OCI-M2 (cell line): Measurements from ENCODE around the gene MVB12A.

Source experiments
- DNase-seq: peaks from one replicate; lab custom pipeline; 2025; ENCODE audit not compliant: unreplicated experiment; lab: John Stamatoyannopoulos, UW

Gene MVB12A

DNA sequence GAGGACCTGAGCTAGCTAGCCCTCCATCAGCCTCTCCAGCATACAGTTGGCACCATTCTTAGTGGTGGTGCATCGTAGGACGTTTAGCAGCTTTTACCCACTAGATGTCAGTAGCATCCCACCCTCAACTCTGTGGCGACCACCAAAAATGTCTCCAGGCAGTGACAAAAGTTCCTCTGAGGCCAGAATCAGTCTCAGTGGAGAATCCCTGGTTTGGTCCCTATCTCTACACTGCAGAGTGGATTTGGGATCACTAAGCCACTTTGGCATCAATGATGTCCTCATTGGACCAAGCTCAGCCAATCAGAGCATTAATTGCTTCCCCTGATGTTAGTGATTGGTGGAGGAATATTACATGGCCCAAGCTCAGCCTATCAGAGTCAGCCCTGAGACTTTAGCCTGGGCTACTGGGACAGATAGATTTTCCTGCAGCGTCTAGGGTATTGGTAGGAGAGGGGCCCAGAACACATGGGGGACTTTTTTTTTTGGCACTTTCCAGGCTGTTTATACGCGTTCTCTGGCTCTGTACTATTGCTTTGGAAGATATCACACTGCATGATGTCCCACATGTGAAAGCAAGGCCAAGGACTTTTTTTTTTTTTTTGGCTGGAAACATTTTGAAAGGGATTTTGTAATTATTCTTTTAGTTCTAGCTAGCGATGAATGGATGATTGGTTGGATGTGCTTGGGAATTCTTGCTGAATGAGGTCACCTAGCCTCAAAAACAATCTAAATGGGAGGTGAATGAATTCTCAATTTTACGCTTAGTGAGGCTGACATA is 21.6 kb downstream of the MVB12A start:
- DNase-seq = no peak

DNA sequence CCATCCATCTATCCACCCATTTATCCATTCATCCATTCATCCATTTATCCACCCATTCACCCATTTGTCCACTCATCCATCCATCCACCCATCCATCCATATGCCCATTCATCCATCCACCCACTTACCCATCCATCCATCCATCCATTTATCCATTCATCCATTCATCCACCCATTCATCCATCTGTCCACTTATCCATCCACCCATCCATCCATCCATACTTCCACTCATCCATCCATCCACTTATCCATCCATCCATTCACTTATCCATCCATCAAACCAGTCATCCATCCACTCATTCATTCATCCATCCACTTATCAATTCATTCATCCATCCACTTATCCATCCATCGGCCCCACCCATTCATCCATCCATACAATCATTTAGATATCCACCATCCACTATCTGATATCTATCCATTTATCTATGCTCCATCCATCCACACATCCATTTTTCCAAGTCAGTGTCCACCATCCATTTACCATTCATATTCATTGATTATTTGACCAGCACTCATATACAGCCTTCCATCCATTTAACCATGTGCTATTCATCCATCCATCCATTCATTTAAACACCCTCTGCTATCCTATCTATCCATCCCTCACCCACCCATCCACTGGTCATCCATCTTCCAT is 25.8 kb downstream of the MVB12A start:
- no peak for DNase-seq

DNA sequence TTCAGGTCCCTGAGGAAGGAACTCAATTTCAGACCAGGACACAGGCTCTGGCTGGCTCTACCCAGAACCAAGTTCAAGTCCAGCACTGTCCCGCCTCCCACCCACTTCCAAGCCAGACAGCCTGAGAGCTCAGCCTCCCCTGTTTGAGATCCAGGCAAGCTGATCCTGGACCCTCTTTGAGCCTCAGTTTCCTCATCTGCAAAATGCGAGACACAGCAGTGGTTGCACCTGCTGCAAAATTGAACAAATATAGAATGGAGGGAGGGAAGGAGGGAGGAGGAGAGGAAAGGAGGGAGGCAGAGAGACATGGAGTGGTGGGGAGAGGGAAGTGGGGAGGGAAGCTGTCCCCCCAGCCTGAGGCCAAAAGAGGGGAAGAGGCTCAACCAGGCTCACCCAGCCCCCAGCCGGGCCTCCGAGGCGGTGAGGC is 27.9 kb downstream of the MVB12A start:
- no peak for DNase-seq

DNA sequence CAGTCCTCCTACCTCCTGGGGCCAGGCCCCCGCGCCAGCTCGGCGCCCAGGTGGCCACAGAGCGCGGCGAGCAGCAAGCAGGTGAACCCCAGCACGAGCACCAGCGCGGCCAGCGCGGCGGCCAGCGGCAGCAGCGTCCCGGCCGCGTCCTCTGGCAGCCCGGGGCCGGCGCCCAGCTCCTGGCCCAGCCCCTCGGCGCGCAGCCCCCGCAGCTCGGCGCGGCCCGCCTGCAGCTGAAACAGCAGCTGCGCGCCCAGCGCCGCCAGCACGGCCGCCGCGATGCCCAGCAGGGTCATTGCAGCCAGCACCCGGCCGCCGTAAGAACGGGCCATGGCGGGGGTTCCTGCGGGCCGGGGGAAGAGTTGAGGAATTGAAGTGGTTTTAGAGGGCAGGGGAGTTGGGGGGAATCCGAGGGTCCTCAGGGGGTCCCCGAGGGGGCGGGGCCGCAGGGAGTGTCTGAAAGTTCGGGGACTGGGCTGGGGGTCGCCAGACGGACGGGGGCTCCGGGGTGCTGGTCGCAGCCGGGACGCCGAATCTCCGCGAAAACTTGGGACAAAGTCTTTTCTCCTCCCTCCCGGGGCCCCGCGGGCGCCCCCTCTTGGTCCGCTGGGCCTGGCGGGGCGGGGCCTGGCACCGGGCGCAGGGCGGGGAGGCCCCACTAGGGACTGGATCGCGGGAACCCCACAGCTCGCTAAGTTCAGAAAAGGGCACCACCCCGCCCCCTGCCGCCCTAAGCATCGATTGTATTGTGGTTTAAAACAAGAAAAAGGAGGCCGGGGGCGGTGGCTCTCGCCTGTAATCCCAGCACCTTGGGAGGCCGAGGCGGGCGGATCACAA is 28.5 kb downstream of the MVB12A start, which contains the start of gene TMEM221:
TMEM221 (minus strand) TSS at position 538 of the 837 bp plus-strand sequence; CDS start at position 332, 206 bp downstream.
- DNase-seq = no peak

DNA sequence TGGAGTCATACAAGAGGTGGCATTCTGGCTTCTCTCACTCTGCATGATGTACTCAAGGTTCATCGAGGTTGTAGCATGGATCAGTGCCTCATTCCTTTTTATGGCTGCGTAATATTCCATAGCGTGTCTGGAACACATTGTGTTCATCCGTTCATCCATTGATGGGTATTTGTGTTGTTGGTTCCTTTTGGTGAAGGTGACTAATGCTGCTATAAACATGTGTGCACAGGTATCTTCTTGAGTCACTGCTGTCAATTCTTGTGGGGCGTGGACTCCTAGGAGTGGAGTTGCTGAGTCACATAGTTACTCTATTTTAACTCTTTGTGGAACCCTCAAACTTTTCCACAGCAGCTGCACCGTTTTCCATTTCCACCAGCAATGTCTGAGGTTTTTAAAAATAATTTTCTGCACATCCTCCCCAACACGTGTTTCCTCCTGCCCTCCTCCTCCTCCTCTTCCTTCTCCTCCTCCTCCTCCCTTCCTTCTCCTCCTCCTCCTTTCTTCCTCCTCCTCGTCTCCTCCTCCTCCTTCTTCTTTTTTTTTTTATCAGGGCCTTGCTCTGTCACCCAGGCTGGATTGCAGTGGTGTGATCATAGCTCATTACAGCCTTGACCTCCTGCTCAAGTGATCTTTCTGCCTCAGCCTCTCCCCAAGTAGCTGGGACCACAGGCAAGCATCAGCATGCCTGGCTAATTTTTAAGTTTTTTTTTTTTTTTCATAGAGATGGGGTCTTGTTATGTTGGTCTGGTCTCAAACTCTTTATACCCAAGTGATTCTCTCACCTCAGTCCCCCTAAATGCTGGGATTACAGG is 30.6 kb downstream of the MVB12A start:
- no peak for DNase-seq

DNA sequence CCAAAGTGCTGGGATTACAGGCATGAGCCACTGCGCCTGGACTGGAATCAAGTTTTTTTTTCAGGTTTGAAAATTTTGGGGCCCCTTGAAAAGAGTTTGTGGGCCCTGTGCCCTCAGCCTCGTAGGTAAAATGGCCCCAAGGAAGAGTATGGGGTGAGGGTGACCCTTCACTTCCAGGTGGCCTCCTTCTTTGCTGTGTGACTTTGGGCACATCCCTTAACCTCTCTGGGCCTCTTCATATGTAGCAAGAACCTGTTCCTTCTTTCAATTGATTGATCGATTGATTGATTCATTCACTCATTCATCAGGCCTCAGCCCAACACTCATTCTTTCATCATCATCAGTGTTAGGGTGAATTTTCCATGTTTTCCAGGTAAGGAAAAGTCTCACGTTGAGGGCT is 32.0 kb downstream of the MVB12A start:
- DNase-seq = no peak

DNA sequence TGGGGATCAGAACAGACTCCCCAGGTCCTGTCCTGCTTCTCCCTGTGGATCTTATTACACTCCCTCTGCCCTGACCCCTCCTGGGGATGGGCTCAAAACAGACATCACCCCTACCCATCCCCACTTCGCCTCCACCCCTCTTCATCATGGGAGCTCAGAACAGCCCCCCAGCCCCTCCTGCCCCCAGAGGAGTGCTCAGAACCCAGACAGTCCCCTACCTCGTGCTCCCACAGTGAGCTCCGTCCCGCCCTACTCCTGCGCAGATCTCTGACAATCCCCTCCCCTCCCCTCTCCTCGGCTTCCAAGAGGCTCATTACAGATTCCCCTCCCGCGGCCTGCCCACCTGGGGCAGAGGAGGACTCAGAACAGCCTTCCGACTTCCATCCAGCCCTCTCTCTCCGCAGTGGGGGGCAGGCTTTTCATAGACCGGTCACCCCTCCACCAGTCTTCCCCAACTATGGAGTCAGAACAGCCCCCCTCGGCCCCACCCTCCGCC is 34.8 kb downstream of the MVB12A start:
- DNase-seq = no peak

DNA sequence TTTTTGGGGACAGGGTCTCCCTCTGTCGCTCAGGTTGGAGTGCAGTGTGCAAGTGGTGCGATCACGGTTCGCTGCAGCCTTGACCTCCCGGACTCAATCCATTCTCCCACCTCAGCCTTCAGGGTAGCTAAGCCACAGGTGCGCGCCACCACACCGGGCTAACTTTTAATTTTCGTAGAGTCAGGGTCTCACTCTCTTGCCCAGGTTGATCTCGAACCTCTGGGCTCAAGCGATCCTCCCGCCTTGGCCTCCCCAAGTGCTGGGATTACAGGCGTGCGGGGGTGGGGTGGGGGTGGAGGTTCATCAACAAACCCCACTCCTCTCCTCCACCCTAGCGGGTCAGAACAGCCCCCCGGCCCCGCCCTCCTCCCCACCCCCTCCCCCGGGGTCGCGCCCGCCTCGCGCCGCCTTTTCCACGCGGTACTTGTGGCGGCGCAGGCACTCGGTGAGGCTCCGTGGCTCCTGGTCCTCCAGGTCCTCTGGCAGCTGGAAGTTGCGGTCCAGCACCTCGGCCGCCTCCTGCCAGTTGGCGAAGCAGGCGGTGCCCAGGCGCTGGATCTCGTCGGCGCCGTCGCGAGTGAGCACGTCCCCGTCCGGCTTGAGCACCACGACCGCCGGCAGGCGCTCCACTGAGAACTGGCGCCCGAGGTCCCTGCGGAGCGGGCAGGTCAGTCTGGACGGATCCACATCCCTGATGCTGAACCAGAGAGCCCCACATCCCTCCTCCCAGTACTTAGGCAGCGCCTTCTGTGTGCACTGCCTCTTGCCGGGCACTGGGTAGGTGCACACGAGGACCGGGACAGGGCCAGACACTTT is 35.7 kb downstream of the MVB12A start:
- DNase-seq = no peak

DNA sequence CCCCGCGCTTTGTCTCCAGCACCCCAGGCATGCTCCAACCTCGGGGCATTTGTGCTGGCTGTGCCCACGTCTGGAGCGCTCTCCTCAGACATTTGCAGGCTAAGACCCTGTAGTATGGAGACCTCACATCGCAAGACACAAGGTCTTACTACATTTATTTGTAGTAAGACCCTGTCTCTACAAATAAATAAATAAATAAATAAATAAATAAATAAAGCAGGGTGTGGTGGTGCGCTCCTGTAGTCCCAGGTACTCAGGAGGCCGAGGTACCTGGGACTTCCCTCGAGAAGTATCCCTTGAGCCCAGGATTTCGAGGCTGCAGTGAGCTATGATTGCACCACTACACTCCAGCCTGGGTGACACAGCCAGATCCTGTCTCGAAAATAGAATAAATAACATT is 36.3 kb downstream of the MVB12A start:
- no peak for DNase-seq

DNA sequence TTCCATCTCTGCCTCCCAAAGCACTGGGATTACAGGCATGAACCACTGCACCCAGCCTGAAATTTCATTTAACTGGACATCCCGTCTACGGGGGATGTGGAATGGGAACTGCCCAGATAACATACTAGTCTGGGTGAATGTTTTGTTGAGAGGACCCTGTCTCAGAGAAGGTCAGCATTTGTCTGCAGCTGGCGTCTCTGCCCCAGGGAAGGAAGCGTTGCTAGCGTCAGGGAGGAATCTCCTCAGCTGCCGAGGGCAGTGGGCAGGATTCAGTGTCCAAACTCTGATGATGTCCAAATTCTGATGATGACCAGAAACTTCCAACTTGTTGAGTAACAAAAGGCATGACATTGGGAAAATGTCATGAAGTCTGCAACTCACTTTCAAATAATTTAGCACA is 37.8 kb downstream of the MVB12A start:
- no peak for DNase-seq

DNA sequence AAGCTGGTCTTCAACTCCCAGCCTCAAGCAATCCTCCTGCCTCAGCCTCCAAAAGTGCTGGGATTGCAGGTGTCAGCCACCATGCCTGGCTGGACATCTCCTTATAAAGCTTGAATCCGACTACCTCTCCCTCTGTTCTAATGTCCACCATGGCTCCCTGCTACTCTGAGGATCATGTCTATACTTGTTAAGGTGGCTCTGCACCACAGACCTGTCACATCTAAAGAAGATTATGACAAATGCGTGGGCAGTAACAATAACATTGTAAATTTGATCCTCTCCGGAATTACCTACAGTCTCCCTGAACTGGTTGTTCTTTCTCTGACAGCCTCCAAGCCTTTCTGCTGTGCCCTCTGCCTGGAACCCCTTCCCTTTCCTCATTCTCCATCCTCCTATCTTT is 39.1 kb downstream of the MVB12A start:
- DNase-seq = no peak

DNA sequence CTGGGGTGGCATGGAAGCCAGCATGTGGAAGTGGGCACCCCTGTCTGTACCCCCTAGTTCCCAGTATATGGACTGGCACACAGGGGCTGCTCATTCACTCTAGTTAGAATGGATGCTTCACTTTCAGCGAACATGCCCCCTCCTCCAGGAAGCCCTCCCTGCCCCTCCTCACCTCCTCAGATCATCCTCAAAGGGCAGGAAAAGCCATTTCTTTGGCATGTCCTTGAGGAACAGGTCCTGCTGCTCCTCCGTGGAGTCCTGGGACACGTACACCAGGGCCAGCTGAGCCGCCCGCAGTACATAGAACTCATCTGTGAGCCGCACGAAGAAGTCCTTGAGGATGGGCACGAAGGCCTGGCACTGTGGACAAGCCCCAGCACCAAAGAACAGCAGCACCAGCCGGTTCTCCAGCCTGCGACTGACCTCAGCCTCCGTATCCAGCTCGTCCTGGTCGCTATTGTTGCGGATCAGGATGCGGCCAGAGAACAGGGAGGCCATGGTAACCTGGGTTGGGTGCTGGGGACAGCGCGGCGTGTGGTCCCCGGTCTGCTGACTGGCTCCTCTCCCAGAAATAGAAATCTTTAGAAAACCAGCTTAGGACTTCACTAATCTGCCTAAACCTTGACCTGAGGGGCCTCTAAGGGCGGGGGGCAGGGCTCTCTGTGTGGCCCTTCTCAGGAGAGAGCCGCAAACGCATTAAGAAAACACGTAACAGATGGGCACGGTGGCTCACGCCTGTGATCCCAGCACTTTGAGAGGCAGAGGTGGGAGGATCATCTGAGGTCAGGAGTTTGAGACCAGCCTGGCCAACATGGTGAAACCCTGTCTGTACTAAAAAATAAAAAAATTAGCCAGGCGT is 40.8 kb downstream of the MVB12A start, which contains the start of gene NXNL1:
NXNL1 (minus strand) TSS at position 555 of the 859 bp plus-strand sequence; CDS start at position 498, 57 bp downstream.
- DNase-seq = no peak

DNA sequence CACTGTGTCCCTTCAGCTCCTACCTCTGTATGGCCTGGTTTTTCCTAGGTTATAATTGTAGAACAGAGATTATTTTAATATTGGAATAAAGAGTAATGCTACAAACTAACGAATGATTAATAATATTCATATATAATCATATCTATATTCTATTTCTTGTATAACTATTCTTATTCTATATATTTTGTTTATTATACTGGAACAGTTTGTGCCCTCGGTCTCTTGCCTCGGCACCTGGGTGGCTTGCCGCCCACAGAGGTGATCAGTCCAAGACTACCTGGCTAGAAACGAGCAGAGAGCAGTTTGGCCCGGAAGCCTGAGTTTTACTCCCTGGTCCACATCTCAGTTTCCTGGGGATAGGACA is 46.6 kb downstream of the MVB12A start:
- DNase-seq = no peak

DNA sequence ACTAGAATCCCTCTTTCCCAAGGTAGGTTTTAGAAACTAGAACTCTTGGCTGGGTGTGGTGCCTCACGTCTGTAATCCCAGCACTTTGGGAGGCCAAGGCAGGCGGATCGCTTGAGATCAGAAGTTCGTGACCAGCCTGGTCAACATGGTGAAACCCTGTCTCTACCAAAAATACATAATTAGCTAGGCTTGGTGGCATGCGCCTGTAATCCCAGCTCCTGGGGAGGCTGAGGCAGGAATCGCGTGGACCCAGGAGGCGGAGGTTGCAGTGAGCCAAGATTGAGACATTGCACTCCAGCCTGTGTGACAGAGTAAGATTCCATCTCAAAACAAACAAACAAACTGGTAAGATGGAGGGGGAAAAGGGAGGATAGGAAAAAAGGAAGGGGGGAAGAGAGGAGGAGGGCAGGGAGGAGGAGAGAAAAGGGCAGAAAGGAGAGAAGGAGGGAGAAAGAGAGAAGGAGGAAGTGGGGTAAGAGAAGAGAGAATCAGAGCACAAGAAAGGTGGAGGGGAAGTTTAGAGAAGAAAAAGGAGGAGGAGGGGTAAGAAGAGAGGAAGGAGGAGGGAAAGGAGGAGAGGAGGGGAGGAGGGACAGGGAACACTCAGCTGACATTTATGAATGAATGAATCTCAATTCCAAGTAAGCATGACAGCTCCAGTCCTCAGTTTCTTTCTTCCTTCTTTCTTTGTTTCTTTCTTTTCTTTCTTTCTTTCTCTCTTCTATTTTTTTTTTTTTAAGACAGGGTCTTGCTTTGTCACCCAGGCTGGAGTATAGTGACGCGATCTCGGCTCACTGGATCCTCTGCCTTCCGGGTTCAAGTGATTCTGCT is 47.8 kb downstream of the MVB12A start:
- DNase-seq = no peak

DNA sequence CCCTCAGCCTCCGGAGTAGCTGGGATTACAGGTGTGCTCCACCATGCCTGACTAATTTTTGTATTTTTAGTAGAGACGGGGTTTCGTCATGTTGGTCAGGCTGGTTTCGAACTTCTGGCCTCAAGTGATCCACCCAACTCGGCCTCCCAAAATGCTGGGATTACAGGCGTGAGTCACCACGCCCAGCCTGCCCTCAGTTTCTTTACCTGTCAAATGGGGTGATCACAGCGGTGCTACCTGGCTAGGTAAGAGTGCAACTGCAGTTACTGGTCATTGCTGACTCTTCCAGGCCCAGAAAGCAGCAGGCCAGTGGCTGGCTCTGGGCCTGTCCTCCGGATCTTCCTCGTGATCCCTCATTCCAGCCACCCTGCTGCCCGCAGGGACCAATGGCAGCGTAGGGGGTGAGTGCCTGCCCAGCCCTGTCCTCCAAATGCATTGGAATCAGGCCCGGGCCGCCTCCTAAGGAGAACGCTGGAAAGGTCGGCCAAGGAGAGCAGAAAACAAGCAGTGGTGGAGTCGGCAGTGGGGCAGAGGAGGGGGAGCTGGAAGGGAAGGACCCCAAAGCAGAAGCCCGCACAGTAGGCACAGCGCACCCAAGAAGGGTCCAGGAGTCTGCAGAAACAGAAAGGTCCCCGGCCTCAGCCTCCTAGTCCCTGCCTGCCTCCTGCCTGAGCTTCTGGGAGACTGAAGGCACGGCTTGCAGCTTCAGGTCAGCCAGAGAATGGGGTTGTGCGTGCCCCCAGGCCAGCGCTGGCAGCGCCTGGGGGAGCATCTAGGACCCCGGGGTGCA is 48.6 kb downstream of the MVB12A start:
- no peak for DNase-seq

DNA sequence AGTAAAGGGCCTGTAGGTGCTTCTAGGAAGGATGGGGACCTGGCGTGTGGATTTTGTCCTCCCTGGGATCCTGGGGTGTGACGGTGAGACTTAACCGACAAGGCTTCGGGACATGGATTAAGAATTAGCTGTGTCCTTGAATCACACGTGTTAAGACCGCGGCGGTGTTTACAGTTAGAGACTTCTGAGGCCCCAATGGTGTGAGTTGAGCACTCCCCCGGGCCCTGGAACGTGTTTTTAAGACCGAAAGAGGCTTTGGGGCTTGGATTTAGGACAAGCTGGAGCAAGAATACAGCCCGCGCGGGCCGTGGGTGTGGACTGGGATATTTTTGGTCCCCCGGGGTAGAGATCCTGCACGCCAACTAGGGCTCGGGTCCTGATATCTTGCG is 49.2 kb downstream of the MVB12A start:
- no peak for DNase-seq

DNA sequence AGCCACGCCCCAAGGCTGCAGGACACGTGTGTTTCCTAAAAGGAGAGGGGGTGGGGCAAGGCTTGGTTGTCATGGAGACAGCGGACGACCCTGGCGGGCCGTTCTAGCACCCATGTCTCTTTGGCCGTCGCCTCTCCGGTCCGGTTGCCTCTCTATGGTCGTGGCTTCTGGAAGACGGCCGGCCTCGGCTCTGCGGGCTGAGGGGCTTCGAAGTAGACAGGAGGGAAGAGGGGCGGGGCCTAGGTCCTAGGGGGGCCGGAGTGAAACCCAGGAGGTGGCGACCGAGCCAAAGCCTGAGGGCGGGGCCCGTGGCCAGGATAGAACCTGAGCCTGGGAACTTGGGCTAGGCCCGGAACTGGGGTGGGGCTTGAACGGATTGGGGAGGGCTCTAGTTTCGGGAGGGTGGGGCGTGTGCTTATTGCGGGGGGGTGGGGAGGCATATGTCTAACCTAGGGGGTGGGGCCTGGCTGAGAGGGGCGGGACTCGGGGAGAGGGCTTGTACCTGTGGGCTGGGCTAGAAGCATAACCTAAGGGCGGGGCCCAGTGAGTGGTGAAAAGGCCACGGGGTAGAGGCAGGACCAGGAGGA is 49.7 kb downstream of the MVB12A start:
- peak; percentile 93 for DNase-seq
